OCI-LY7 (cell line): Measurements from ENCODE around the gene SAPCD1. TPM values are rescaled to one million over a fixed set of nuclear protein-coding genes. Genes with fewer than 3 reads are reported as not detected.

ENCODE experiments used
- BruUV-seq: library from RNA; stranded (reverse); fragments of 400-500 nt; replicated peaks from 2 replicates; lab custom pipeline; 2021; lab: Mats Ljungman, UMichigan
- CTCF ChIA-PET: fragments of 300-600 bp; sonication (Branson Sonifier 250); formaldehyde crosslinking; loops from one replicate; lab custom pipeline; 2022; ENCODE audit warnings: antibody characterized with exemption; ENCODE audit not compliant: unreplicated experiment; lab: Charles Lee
- POLR2A ChIA-PET: fragments of 300-600 bp; sonication (Branson Sonifier 250); formaldehyde crosslinking; loops from one replicate; lab custom pipeline; 2022; ENCODE audit warnings: antibody characterized with exemption; lab: Charles Lee
- DNase-seq: peaks from one replicate; pipeline ENCODE4 v3.0.0-alpha.2; 2015; ENCODE audit warnings: low spot score
- H2AFZ ChIP-seq: fragments of 200-600 bp; sonication (generic), shearing (Covaris generic); 2 replicates; pipeline ENCODE4 v1.6.1; 2014; ENCODE audit warnings: mild to moderate bottlenecking, antibody characterized with exemption, low read length, moderate library complexity
- H3K27ac ChIP-seq: fragments of 200-600 bp; sonication (generic); 2 replicates; pipeline ENCODE4 v1.5.1; 2014; ENCODE audit warnings: mixed run types, low read depth, mild to moderate bottlenecking, moderate library complexity, low read length, inconsistent platforms; ENCODE audit not compliant: poor library complexity, severe bottlenecking
- H3K36me3 ChIP-seq: fragments of 200-600 bp; sonication (generic); 2 replicates; pipeline ENCODE4 v1.6.1; 2014; ENCODE audit warnings: mild to moderate bottlenecking, antibody characterized with exemption, low read length, moderate library complexity, mixed read lengths; ENCODE audit not compliant: insufficient read depth
- H3K4me1 ChIP-seq: fragments of 200-600 bp; sonication (generic); 2 replicates; pipeline ENCODE4 v1.5.1; 2014; ENCODE audit warnings: mild to moderate bottlenecking, low read length; ENCODE audit not compliant: insufficient read depth, poor library complexity, severe bottlenecking
- H3K4me2 ChIP-seq: fragments of 200-600 bp; sonication (generic); 2 replicates; pipeline ENCODE4 v1.6.1; 2014; ENCODE audit warnings: mild to moderate bottlenecking, low read length
- H3K4me3 ChIP-seq: fragments of 200-600 bp; sonication (generic); 2 replicates; pipeline ENCODE4 v1.5.1; 2014; ENCODE audit warnings: mild to moderate bottlenecking, low read depth, low read length; ENCODE audit not compliant: poor library complexity, severe bottlenecking
- H3K79me2 ChIP-seq: fragments of 200-600 bp; sonication (generic); 2 replicates; pipeline ENCODE4 v1.6.1; 2016; ENCODE audit warnings: low read depth, mild to moderate bottlenecking, low read length, moderate library complexity, mixed read lengths; ENCODE audit not compliant: insufficient read depth
- H3K9me2 ChIP-seq: fragments of 200-600 bp; sonication (generic); 2 replicates; pipeline ENCODE4 v1.6.1; 2016; ENCODE audit warnings: mild to moderate bottlenecking, low read length, mixed read lengths; ENCODE audit not compliant: insufficient read depth
- H3K9me3 ChIP-seq: fragments of 200-600 bp; sonication (generic); 2 replicates; pipeline ENCODE4 v1.6.1; 2014; ENCODE audit warnings: mild to moderate bottlenecking, mixed run types, low read length, mixed read lengths
- H4K20me1 ChIP-seq: fragments of 200-600 bp; sonication (generic); 2 replicates; pipeline ENCODE4 v1.6.1; 2014; ENCODE audit warnings: mild to moderate bottlenecking, antibody characterized with exemption, low read length, moderate library complexity, mixed read lengths; ENCODE audit not compliant: insufficient read depth
- EZH2phosphoT487 ChIP-seq: fragments of 200-600 bp; sonication (generic); IDR thresholded peaks from 2 replicates; pipeline ENCODE4 v1.6.1; 2018; ENCODE audit warnings: low read depth, borderline replicate concordance, mild to moderate bottlenecking, mixed run types, antibody characterized with exemption, low read length, moderate library complexity, mixed read lengths
- intact Hi-C: fragments of 100-400 bp; cut with micrococcal nuclease; formaldehyde crosslinking; loops from one replicate; pipeline ENCODE4 v1.10.0; 2022; ENCODE audit not compliant: unreplicated experiment
- total RNA-seq, 2 experiments: library from RNA; depleted of rRNA in 1 of 2; stranded (reverse); fragments of >200 nt in 1 of 2; shearing (Covaris generic) in 1 of 2; gene quantifications; 2 replicates each; pipeline ENCODE4 v1.2.3, GENCODE V29; 2014 to 2022
- TF ChIP-seq, protein P1 (sequence below): fragments of 200-600 bp; sonication (generic); conservative IDR thresholded peaks from 2 replicates; pipeline ENCODE4 v1.5.1; 2014; ENCODE audit warnings: mild to moderate bottlenecking, antibody characterized with exemption, low read length, moderate library complexity, mixed read lengths

Gene SAPCD1
- total RNA-seq, 2 experiments from 2014 or later, result 31.3 to 53.5 TPM

DNA sequence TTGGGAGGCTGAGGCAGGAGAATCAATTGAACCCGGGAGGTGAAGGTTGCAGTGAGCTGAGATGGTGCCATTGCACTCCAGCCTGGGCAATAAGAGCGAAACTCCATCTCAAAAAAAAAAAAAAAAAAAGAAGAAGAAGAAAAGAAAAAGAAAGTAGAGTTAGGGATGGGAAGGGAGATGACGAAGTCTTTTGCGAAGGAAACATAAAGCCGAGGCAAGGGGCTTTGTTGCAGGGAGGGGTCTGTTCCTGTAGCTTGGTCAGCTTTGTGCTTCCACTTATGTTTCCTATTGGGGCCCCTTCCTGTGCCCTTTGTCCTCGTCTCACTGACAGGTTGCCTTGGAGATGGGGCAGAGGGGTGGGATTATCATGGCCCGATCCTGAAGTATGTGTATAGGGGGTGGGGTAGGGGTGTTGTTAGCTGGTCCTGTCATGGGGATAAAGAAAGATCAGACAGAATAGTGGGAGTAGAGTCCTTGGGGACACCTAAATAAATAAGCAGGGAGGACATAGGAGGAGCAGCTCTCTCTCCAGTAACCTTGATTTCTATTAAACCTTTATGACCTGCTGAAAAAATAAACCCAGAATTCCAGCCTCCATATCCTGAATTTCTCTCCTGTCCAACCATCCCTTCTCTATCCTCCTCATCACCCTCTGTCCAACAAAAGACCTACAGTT is 25.0 kb upstream of the SAPCD1 start:
- Histone ChIP-seq H3K9me3 (no peaks in the 10 kb centered on the region), H3K36me3 (peaks cover 35% of the 10 kb centered on the region), H3K4me2 (peak overlapping the region; percentile 76), H3K9me2 (no peaks in the 10 kb centered on the region), H4K20me1 (0 out of 2 replicates have a peak, but pooled peaks cover 8% of the 10 kb centered on the region), H3K79me2 (peaks cover 47% of the 10 kb centered on the region), H3K27ac (peak overlapping the region; percentile 93), H3K4me1 (peaks cover 61% of the 10 kb centered on the region), H3K4me3 (peak overlapping the region; percentile 55), H2AFZ (no peak overlapping the region)
- no TSS peak for BruUV-seq
- POLR2A ChIA-PET, result interaction anchor here (0.7 to 7.1 kb wide), 14 partner anchors 10 to 186 kb away, joined by 3 to 43 read pairs (median 4); partner anchors contain the start of genes ABHD16A, BAG6, LSM2 and NEU1
- no peak for DNase-seq
- CTCF ChIA-PET, result no interaction called here
- TF ChIP-seq, protein P1, sequence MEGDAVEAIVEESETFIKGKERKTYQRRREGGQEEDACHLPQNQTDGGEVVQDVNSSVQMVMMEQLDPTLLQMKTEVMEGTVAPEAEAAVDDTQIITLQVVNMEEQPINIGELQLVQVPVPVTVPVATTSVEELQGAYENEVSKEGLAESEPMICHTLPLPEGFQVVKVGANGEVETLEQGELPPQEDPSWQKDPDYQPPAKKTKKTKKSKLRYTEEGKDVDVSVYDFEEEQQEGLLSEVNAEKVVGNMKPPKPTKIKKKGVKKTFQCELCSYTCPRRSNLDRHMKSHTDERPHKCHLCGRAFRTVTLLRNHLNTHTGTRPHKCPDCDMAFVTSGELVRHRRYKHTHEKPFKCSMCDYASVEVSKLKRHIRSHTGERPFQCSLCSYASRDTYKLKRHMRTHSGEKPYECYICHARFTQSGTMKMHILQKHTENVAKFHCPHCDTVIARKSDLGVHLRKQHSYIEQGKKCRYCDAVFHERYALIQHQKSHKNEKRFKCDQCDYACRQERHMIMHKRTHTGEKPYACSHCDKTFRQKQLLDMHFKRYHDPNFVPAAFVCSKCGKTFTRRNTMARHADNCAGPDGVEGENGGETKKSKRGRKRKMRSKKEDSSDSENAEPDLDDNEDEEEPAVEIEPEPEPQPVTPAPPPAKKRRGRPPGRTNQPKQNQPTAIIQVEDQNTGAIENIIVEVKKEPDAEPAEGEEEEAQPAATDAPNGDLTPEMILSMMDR, result no peak
- no peak for TF ChIP-seq EZH2phosphoT487
- intact Hi-C loops, result no loop called here

DNA sequence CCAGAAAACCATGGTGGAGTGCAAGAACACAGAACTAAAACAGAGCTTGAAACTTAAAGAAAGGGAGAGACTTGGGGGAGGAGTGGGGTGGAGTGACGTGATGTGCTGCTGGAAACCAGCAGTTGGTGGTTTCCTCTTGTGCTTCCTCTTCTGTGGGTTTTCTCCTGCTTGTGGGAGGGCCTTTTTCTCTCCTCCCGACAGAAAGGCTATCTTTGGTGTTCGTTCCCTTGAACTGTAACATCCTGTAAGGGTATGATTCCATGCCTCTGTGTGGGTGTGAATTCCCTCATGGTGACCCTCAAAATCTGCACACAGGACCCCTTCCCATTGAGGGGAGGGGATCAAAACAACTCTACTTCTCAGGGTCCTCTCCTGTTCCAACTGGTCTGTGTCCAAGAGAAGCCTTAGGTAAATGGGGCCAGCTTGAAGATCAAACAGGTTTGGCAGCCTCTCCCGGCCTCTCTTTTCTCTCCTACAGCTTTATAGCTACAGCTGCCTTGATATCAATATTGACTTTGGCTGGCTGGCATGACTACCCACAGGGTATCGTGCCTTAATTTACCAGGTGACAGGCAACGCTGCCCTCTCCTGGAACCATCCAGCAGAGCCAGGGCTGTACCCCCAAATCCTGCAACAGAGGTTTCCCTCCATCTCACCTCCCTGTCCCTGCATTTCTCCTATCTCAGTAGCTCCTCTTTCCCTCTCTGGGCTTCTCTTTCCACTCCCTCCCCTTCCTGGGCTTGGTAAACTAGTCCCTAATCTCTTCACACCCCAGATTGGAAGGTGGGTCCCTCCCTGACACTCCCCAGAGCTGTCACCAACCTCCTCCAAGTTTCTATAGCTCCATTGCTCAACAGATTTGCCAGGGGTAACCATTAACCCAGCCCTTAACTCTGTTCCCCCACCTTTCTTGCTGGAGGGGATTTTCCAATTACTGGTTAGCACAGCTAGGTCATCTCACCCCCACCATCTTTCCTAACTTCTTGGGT is 24.2 kb upstream of the SAPCD1 start:
- Histone ChIP-seq H3K9me2 (no peaks in the 10 kb centered on the region), H3K9me3 (no peaks in the 10 kb centered on the region), H4K20me1 (0 out of 2 replicates have a peak, but pooled peaks cover 8% of the 10 kb centered on the region), H3K36me3 (peaks cover 36% of the 10 kb centered on the region), H3K27ac (peak overlapping the region; percentile 93), H2AFZ (no peak overlapping the region), H3K79me2 (peaks cover 47% of the 10 kb centered on the region), H3K4me3 (peak overlapping the region; percentile 55), H3K4me1 (peaks cover 61% of the 10 kb centered on the region), H3K4me2 (peak overlapping the region; percentile 76)
- TF ChIP-seq, protein P1, result peak; percentile 68
- no peak for TF ChIP-seq EZH2phosphoT487
- DNase-seq, result peak; percentile 82
- BruUV-seq, result no TSS peak
- intact Hi-C loops, result loop anchor here (1.0 to 2.0 kb wide), 8 partner anchors 9 to 245 kb away; partner anchors contain the start of genes ABHD16A, ATP6V1G2, DDAH2 and HSPA1B
- POLR2A ChIA-PET, result interaction anchor here (0.7 to 7.1 kb wide), 22 partner anchors 8 to 225 kb away, joined by 3 to 43 read pairs (median 4); partner anchors contain the start of genes ABHD16A, BAG6, HSPA1B and LSM2
- CTCF ChIA-PET, result interaction anchor here (1.0 to 1.3 kb wide), 2 partner anchors 8 to 93 kb away, joined by 3 to 5 read pairs; no protein-coding TSS in a partner anchor
